NCI-H2107 (cell line): ENCODE measurements around the gene CENPL.

Experiments used
- DNase-seq: peaks from one replicate; lab custom pipeline; 2025; lab: John Stamatoyannopoulos, UW

Gene CENPL

DNA sequence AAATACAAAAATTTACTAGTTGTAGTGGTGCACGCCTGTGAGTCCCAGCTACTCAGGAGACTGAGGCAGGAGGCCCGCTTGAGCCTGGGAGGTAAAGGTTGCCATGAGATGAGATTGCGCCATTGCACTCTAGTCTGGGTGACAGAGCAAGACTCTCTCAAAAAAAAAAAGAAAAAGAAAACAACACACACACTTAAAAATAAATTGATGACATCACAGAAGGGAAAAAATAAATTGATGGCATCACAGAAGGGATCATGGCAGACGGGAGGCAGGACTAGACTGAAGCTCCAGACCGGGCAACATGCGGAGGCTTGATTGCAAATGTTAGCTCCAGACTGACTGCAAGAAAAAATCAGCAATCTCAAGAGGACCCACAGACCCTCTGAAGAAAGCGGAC, 66.6 kb downstream of the CENPL start:
- DNase-seq, result no peak

DNA sequence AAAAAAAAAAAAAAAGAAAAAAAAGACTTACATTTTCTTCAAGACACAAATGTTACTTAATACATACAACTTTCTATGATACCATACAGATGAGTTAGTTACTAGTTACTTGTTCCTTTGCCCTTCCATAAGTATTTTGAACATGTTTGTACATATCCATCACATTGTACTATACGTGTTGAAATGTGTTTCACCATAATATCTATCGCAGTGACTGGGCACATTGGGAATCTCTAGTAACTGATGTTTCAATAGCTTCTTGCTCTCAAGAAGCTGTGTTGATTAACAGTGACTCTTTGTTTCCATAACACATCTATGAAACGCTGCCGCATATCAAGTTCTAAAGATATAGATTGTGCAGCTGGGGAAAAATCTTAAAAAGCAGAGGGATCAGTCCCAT, 67.0 kb downstream of the CENPL start:
- DNase-seq, result no peak

- DNase-seq, result no peak
Measured at GRCh38 chr1:173753830-173754229, 70.9 kb downstream of the CENPL start.
